SU-DHL-6 (cell line): Measurements from ENCODE around the gene ENPP4.

Experiments used
- CTCF ChIP-seq: fragments of 200-600 bp; sonication (generic); IDR thresholded peaks from one replicate; pipeline ENCODE4 v1.5.1; 2017; ENCODE audit warnings: antibody characterized with exemption, mild to moderate bottlenecking, low read length, moderate library complexity; ENCODE audit not compliant: insufficient read depth, poor library complexity, severe bottlenecking
- EZH2phosphoT487 ChIP-seq: fragments of 200-600 bp; sonication (generic), shearing (Covaris generic); conservative IDR thresholded peaks from 2 replicates; pipeline ENCODE4 v1.6.1; 2018; ENCODE audit warnings: mild to moderate bottlenecking, antibody characterized with exemption, low read length, moderate library complexity, mixed read lengths

DNA sequence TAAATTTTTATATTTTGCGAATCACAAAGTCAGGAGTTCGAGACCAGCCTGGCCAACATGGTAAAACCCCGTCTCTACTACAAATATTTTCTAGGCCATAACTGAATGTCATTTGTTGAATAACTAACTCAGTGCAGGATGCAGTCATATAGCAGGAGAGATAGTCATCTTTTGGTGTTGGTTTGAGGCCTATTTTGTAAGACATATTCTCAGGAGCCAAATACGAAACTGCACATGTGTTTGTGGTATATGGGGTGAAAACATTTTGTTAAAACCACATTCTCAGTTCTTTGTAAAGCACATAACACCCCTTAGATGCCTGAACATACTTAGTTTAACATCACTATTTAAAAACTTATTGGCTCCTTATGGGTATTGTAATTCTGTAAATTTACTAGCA lies 45.7 kb downstream of the ENPP4 start:
- TF ChIP-seq CTCF: no peak
- TF ChIP-seq EZH2phosphoT487: no peak
